GM19438 (cell line): ENCODE results near the gene CRYBB3.
"Not testable (repeated sequence)": the region's sequence is repeated elsewhere in the genome, so short reads cannot be mapped to it uniquely, and the experiment has no call there.

ENCODE experiments used
- ATAC-seq: cut with Tn5 transposase; IDR thresholded peaks from one replicate; pipeline ENCODE4 v1.9.1; 2021; ENCODE audit warnings: low read depth; ENCODE audit not compliant: unreplicated experiment

CRYBB3 gene

DNA sequence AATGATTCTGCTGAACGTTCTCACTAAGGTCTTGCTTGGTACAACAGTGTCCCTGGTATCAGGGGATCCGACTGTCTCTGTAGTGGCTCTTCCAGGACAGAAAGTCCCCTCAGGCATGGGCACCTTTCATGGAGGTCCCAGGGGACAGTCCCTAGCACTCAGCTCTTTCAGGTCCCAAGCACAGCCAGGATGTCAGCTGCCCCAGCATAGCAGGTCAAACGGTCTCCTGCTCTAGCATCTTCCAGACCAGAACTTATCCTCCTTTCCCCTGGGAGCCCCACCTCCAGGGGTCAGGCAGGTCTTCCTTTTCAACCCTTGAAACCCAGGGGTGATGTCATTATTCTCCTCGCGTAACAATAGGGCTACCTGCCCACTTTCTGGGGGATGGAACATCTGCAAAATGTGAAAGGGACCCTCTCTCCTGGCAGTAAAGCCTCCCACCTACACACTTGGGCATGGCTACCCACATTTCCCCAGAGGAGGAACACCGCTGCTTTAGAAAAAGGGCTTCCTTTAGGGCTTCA lies 24.7 kb upstream of the CRYBB3 start:
- ATAC-seq, result no peak

DNA sequence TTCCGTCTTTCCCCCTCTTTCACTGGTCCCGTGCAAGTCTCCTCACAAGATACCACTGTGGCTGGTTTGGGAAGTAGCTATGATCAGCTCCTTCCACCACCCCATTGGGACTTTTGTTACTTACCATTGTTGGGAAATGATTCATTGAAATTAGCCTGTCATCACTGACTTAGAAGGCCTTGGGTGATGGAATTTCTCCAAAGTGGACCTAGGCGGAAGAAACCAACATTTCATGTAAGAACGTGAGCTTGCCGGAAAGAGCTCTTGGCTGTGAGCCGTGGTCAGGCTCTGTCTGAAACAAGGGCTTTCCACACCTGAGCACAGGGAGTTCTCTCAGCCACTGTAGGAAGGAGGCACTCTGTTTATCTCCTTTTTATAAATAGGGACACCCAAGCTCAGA lies 23.5 kb upstream of the CRYBB3 start:
- ATAC-seq, result no peak

DNA sequence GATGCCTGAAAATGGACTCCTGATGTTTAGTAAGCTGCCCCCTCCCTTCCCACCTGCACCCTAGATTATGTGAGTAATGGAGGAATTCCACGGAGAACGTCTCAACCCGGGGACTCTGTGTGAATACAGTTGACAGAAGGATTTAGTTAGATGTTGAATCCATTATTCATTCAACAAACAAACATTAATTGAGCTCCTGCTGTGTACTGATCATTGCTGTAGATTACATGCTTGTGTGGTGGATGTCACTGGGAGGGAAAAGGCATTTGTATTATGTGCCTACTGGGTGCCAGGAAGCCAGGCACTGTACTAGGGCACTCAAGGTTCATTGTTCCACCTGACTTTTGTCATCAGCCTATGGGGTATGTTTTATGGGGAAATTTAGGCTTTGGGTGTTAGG lies 22.9 kb upstream of the CRYBB3 start:
- no peak for ATAC-seq

DNA sequence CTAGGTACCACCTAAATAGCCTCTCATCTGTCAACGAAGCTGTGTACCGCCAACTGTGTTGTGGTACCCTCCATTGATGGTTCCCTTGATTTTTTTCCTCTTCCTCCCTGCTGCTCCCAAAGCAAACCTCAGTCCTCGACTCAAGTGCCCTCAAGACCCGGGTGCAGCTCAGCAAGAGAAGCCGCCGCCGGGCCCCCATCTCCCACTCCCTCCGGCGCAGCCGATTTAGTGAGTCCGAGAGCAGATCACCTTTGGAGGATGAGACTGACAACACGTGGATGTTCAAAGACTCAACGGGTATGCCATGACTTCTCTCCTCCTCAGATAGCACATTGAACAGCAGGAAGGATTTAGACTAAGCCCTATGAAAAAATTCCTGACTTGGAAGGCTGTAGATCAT lies 22.4 kb upstream of the CRYBB3 start:
- no peak for ATAC-seq

DNA sequence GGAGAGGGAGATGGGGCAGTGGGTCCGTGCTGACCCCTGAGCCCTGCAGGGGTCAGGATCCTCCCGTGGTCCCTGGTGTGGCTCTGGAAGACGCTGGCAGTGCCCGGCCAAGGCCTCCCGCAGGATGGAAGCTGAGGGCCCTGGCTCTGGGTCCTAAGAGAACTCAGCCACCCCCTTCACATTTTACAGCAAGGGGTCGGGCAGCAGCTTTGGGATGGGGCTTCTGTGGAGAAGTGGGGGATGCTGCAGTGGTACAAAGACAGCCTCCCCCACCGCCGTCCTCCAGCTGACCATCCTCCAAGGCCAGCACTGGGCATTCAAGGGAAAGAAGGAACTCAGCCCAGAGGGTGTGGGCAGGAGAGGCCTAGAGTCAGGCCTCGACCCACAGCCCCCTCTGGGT lies 21.8 kb upstream of the CRYBB3 start:
- no peak for ATAC-seq

DNA sequence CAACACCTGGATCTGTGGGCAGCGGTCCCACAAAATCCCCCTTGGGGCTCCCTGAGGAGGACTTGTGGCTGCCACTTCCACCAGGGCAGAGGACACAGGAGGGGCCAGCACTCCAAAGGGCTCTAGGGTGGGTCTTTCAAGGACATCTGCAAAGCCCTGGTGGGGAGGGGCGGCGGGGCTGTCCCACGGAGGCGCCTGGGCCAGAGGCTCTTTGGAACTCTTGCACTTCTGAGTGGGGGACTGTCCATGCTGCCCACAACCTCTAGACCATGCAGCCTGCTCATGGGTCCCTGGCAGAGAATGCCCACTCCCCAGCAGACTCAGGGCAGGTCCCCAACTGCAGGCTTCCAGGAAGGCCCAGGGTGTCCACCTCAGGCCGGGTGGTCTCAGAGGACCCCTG lies 21.3 kb upstream of the CRYBB3 start:
- ATAC-seq, result not testable (repeated sequence)

DNA sequence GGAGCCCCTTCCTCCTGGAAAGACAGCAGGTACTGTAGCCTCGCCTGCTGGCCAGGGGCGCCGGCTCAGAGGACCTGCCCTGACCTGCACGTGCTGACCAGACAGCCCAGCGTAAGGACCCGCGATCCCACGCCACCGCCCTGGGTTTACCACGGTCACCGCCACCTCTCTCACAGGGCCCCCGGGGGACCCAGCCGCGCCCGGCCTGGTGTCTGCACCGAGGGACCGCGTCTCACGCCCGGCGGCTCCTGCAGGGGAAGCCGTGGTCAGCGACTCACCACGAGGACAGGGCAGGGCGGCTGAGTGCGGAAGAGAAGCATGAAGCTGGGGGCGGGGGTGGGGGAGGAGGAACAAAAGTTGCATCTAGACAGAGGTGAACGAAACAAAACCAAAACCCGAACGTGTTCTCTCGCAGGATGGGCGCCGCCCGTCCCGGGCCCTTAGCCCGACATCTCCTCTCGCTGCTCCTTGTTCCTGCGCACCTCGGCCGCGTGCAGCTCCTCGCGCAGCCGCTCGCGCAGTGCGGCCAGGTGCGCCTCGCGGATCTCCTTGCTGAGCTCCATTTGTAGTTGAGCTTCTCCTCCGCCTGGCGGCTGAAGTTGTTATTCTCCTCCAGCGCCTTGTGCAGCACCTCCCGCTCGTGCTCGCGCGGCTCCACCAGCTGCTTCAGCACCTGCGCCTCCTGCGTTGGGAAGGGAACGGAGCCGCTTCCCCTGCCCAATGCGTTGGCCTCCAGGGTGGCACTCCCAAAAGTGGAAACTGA lies 20.6 kb upstream of the CRYBB3 start:
- not testable (repeated sequence) for ATAC-seq

DNA sequence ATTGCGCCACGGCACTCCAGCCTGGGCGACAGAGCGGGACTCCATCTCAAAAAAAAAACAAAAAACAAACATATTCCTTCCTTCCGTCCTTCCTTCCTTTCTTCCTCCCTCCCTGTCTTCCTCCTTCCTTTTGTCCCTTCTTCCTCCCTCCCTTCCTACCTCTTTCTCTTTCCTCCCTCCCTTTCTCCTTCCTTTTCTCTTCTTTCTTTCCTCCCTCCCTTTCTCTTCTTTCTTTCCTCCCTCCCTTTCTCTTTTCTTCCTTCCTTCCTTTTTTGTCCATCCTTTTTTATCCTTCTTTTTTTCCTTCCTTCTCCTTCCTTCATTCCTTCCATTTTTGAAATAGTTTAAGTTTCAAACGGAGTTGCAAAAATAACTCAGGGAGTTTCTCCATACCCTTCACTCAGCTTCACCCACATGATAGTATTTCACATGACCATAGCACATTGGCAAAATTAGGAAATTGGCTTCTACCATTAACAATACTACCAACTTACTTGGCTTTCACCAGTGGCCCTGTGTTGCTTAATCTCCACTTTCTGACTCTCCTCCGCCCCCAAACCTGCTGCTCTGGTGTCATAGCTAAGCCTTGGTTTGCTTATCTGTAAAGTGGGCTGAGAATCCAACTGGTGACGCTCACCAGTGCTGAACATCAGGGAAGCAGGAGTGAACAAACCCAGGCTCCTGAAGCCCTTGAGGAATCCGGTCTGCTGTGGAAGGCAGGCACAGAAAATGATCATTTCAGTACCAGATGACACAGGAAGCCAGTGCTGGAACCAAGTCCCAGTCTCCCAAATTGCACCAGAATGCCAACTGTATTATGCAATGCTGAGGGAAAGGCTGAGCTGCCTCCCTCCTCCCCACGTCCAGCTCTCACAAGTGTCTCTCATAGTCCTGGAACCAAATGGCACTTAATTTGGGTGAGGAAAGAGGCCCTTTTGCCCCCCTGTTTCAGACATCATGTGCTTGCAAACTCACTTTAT lies 17.2 kb upstream of the CRYBB3 start:
- no peak for ATAC-seq

DNA sequence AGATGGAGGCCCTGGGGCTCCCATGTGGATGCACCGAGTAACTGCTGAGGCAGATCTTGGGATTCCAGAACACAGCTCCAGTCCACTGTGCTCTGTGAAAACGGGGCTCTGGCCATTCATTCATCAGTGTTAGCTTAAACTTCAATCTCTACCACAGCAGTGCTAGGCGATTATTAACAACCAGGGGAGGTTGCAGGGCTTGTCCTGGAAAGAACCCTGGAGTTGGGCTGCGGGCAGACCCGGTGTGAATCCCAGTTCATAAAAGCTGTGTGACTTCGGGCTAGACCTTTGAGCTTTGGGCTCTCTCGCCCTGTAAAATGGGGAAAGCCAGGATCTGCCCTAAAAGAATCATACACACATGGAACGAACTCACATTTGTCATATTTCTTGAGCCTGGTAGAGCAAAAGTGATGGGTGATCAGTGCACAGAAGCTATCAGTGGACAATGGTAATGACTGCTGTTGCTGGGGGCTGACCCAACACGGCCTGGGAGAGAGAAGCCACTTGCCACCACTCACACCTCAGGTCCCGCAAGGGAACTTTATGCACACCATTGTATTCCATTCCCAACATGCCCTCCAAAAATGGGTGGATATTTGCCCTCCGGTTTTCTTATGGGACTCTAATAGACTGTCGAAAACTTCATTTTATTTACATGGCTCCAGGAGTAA lies 15.6 kb upstream of the CRYBB3 start:
- no peak for ATAC-seq

DNA sequence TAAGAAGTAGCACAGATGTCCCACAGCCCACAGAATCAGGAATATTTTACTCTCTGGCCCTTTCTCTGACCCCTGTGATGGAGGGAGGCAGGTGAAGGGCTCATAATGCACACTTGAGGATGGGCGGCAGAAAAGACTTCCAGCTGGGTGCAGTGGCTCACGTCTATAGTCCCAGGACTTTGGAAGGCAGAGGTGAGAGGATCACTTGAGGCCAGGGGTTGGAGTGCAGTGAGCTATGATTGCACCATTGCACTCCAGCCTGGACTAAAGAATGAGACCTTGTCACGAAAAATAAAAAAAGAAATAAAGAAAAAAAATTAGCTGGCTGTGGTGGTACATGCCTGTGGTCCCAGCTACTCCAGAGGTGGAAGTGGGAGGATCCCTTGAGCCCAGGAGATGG lies 13.5 kb upstream of the CRYBB3 start:
- ATAC-seq, result no peak

DNA sequence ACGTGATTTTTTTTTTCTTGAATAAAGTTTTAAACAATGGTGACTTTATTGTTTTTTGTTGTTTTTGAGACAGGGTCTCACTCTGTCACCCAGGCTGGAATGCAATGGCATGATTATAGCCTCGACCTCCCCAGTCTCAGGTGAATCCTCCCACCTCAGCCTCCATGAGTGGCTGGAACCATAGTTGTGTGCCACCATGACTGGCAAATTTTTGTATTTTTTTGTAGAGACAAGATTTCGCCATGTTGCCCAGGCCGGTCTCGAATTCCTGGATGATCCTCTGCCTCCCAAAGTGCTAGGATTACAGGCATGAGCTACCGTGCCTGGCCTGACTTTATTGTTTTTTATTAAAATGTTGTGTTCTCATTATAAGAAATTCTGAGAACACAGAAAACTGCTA lies 12.2 kb upstream of the CRYBB3 start:
- ATAC-seq, result no peak

DNA sequence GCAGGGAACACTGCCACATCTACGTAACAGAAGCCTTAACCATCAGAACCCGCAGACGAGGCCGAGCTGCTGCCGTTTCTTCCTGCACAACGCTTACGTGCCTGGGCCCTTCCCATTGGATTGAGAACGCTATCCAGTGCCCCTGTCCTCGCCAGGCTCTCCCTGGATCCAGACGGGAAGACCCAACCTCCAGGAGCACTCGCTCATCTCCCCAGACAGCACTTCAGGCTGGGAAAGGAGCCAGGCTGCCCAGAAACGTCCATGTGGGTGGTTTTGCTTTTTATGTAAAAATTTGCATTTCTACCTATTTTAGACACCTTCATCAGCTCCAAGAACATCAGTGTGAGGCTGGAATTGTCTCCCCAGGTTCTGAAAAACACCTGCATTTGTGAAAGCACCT lies 7.3 kb upstream of the CRYBB3 start:
- ATAC-seq, result no peak

DNA sequence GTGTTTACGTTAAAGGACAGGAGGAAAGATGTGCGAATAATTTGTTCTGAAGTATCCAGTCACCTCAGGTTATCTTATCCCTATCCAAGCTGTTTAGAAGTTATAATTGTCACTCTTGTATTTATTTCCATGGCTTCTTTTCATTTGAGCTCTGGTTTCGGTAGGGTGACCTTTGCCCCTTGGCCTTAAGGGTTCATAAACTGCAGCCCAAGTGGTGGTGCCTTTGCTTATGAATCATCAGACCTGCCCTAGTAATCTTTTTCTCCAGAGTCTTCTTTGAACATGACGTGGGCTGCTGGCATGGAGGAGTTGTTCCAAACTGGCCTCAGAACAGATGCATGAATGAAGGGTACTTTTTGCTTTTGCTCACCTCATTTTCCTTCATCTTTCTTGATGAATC lies 6.5 kb upstream of the CRYBB3 start:
- ATAC-seq, result no peak

DNA sequence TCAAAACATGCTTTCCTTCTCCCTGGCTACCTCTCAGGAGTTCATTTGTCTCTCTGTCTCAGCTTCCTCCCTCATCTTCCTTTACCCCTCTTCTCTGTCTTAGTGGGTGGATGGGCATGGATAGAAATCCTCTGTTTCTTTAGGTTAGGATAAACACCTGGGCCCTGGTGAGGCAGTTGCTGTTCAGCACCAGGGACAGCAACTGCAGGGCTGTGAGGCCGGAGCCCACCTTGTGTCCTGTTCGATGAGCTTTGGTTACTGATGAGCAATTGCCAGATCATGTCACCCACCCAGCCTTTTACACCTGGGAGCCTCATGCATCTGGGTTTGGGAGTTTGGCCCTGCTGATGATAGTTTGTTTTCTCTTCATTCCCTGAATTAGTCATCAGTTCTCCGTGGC lies 6.1 kb upstream of the CRYBB3 start:
- ATAC-seq, result no peak

DNA sequence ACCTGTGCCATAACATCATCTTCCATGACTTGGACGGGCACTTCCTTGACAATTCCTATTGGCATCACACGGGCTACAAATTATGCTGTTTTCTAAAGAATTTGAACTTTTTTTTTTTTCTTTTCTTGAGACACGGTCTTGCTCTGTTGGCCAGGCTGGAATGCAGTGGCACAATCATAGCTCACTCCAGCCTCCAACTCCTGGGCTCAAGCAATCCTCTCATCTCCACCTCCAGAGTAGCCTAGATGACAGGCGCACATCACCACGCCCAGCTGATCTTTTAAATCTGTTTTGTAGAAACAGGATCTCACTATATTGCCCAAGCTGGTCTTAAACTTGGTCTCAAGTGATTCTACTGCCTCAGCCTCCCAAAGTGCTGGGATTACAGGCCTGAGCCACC lies 3.3 kb upstream of the CRYBB3 start:
- ATAC-seq, result no peak

DNA sequence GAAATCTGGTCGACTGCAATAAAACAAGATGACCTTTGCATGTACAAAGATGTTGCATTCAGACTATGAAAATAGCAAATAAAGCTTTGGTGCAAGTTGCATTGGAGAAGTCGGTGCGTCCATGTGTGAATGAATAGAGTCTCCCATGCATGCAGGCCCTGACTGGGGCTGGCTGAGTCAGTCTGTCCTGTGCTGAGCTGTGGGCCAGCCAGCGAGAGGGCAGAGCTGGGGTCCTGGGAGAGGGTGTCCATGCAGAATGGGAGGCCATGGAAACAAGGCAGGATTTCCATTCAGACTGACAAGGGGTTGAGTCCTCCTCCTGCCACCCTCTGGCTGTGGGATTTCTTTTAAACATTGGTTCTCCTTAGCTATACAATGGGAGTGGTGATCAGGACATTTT lies 2.3 kb upstream of the CRYBB3 start:
- no peak for ATAC-seq

DNA sequence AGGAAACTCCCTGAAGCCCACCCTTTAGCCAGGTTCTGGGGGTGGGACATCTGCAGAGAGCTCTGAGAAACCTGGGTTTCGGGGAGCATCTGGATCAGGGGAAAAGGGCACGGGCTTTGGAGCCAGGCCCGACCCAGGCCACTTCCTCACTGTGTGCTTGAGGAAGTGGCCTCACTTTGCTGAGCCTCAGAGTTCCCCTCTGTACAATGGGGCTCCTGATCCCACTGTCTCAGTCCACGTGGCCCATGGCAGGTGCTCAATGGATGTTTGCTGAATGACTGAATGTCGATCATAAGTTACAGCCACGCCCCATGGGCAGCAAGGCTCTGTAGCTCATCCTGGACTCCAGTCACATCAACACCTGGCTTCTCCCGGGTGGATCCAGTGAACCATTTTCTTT lies 1.3 kb downstream of the CRYBB3 start:
- ATAC-seq, result no peak

DNA sequence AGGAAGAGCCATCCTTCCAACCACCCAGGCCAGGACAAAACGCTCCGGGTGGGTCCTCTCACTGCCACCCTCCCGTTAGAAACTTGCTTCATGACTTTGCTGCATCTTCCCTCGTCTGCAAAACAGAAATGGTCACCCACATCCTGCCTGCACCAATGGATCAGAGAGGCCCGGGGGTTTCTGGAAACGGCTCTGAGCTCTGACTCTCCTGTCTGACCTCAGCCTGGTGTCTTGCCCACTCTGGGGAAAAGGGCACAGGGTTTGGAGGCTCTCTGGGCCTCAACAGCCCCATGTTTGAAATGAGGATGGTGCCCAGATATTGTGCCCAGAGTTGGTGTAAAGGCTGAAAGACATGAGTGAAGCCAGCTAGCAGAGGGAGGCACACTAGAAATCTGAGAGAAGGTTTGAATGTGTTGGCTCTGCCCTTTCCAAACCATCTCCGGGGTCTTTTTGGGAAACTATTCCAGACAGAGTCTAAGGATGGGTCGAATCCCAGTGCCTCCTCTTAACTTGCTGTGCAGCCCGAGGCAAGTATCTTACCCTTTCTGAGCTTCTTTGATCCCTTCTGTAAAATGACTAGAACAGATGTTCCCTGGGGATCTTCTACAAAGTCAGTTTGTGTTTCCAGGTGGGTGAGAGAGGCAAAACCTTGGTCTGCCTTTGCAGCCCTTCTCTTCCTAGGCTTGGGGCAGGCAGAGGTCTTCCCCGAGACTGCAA lies 2.1 kb downstream of the CRYBB3 start:
- no peak for ATAC-seq

DNA sequence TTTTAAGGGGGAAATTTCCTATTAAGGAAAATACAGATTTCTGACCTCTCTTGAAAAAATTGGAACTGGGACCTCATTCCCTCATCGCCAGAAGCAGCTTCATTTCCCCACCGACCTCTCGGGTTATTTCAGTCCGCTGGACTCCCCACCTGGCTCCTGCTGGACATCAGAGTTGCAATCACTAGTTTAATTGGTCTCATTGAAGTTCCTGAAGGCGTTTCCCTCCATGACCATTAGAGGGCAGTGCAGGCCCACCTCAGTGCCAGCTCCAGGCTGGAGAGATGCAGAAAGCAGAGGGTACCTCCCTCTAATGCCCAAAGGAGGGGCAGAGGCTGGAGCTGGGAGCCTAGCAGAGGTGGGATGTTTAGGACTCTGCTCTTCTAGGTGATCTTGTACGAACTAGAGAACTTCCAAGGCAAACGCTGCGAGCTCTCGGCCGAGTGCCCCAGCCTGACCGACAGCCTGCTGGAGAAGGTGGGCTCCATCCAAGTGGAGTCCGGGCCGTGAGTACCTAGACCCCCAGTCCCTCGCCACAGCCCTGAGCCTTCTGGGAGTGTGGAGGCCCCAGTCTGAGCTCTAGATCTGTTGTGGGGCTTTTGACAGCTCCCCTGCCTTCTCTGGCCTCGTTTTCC lies 2.7 kb downstream of the CRYBB3 start:
- ATAC-seq, result no peak

DNA sequence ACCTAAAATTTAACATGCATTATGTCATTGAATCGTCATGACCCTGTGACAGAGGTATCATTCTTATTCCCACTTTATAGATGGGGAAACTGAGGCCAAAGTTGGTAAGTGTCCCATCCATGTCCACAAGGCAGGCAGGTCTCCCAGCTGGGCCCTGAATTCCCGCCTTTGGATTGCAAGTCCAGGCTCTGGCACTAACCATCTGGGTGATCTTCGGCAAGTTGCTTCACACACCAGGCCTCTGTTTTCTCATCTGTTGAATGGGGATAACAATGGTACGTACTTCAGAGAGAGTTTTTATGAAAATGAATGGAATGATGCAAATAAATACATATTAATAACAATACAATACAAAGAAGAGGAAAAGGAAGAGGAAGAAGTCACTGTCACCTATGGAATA lies 3.4 kb downstream of the CRYBB3 start:
- no peak for ATAC-seq
